ENCODE measurements around the gene BLNK.

BLNK gene

DNA sequence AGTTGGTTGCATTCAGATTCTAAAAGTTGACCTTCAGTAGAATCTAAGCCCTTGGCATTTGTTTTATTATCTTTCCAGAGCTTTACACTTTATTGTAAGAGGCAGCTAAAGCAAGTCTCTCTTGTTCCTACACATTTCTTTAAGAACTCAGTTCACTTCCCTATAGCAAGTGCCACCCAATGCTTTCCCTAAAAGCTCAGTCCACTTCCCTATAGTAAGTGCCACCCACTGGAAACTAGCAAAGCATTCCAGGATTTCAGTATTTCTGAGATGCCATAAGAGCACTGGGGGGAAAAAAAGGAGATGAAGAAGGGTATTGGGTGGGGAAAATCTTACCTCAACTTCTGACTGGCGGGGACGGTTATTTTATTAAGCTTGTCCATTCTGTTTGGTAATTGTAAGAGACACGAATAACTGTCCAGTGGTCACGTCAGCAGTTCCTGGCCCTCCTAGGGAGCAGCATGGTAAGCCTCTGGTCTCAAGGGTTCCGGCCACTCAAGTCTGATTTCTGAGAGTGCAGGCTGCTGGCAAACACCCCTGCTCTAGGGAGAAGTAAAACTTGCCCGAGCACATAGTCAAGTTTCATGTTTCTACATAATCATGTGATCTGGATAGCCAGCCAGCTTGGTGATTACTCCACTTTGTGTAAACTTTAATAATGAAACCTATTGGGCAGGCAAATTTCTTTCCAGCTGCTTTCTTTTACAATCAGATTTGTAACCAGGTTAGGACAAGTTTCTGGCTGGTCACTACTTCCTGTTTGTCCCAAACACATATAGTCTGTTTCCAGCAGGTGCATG is at the start of gene BLNK:
Gene BLNK, minus strand, starts transcription at position 554 of the 800 bp plus-strand sequence. Its CDS starts 171 bp downstream, at position 383.
- in situ Hi-C loops (cut with MboI; ENCODE audit: low sequenced_read_pairs) = no loop called here

DNA sequence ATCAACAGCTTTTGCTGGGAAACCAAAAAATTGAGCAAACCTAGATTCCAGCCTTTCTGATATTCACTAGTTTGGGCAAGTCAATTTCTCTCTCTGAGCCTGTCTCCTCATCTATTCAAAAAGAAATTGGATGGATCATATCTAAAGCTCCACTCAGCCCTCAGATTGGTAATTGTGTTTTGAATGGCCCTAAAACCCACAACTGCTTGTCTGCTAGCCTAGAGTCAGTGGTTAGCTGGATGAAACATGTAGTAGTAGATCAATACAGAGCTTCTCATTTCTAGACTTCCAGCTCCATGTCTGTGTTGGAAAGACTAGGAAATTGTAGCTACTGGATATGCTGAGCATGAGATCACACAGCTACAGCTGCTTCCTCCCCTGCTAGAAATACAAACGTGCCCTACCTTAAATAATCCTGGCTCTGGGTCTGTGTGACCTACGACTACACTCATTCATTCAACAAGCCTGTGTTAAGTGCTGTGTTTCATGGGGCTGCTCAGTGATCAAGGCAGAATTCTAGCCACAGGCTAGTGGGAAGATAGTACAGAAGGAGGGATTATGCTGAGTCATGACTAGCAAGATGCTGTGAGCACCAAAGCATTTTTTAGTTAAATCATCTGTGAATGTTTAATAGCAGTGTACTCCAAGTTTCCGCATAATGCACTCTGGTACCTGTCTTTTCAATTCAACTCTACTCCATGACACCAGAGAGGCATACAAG is 48.5 kb upstream of the BLNK start:
- in situ Hi-C loops (cut with MboI; ENCODE audit: low sequenced_read_pairs) = loop anchor here (25.0 kb wide), 1 partner anchor 283 kb away; the partner anchor contains the start of gene CCNJ

DNA sequence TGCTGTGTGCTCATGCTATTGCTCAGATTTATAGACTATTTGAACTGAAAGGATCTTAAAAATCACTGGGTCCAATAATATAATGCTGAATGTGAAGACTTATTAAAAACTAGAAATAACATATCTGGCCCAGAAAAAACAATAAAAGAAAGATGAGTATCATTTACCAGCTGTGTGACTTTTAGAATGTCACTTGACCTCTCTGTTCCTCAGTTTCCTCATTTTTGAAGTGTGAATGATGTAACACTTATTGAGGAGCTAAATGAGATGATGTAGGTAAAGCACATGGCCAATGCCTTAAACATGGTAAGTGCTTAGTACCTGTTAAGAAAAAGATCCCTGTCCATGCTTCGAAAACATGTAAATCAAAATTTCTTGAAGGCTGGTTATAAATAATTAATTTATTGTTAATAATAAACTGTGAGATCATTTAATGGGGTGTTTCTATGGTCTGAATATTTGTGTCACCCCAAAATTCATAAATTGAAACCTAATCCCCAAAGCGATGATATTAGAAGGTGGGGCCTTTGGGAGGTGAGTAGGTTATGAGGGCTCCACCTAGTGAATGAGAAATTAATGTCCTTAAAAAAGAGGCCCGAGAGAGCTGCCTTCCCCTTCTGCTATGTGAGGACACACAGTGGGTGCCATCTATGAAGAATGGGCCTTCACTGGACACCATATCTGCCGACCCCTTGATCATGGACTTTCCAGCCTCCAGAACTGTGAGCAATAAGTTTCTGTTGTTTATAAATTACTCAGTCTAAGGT is 45.9 kb upstream of the BLNK start:
- in situ Hi-C loops (cut with MboI; ENCODE audit: low sequenced_read_pairs) = loop anchor here (25.0 kb wide), 1 partner anchor 280 kb away; the partner anchor contains the start of gene CCNJ

DNA sequence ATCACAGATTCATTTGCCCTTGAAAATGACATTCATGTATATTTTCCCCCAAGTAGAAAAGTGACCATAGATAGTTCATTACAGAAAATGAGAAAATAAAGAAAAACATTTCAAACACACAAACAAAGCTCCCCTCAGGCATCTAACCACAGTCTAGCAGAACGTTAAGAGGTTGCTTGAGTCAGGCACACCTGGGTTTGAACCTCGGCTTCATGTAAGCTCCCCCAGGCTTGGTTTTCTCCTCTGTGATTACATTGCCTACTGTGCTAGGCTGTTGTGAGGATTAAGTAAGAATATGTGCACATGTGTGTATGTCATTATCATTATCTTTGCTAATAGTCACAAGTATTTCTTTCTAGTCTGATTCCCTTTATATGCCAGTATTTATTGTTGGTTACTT is 42.0 kb upstream of the BLNK start:
- in situ Hi-C loops (cut with MboI; ENCODE audit: low sequenced_read_pairs) = loop anchor here (25.0 kb wide), 1 partner anchor 276 kb away; the partner anchor contains the start of gene CCNJ

DNA sequence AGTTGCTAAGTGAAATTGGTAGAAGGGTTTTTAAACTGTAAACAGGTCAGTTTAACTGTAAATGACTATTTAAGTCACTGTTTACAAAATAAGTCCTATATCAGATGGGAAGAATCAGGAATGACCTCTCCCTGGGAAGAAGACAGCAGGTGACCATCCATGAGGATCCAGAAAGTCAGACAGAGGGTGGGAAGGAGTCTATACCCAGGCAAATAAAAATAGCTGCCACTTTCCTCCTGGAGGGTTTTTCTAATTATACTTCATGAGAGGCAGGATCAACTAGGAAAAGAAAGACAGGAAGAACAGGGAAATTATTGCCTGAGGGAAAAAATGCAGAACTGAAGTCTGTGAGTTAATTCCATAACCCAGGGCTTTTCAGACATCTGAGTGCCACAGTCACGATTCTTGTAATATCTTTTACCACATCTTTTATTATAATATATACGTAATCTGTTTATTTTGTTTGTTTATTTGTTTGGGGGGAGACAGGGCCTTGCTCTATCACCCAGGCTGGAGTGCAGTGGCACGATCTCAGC is 39.9 kb upstream of the BLNK start:
- in situ Hi-C loops (cut with MboI; ENCODE audit: low sequenced_read_pairs) = loop anchor here (25.0 kb wide), 1 partner anchor 274 kb away; the partner anchor contains the start of gene CCNJ

DNA sequence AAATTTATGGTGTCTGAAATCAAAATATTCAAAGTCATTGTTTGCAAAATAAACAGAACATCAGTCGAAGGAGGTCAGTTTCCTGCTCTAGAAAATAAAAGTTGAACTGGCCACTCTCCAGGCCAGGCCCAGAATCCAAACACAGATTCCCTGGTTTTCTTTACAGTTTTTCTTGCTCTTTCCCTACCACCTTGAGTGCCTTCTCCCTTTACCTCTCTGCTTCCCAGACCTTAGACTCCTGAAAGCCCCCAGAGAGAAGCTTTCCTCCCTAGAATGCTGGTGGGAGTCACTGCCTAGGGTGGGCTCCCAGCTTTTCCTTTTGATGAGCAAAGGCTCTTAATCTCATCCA is 38.9 kb upstream of the BLNK start:
- in situ Hi-C loops (cut with MboI; ENCODE audit: low sequenced_read_pairs) = loop anchor here (25.0 kb wide), 1 partner anchor 273 kb away; the partner anchor contains the start of gene CCNJ

DNA sequence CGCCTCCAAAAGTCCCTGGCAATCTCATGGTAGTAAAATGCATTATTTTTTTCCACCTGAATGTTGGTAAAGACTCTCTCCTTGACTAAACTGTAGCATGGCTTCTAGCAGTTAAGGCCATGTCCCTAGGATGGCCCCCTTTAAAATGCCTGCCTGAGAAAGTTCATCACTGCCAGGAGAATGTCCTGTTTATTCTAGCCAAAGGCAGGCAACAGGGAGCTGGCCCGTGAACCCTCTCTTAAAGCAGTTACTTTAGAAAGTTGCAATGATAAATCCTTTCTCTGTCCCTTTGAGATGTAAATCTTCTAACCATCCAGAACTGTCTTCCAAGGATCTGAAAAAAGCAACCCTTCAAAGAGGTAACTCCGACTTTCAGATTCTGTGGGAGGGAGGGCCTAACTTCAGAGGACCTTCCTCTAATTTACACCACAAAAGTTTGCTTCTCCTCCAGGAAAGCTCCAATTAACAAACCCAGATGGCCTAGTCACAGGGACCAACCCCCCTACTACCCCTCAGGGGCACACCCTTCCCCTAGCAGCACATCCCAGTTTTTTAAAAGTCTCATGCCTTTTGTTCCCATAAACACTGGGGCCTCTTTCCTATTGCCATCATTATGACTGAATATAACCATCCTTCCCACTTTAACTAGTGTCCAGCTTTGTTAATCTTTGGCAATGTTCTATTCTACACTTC is 38.4 kb upstream of the BLNK start:
- in situ Hi-C loops (cut with MboI; ENCODE audit: low sequenced_read_pairs) = loop anchor here (25.0 kb wide), 1 partner anchor 272 kb away; the partner anchor contains the start of gene CCNJ

DNA sequence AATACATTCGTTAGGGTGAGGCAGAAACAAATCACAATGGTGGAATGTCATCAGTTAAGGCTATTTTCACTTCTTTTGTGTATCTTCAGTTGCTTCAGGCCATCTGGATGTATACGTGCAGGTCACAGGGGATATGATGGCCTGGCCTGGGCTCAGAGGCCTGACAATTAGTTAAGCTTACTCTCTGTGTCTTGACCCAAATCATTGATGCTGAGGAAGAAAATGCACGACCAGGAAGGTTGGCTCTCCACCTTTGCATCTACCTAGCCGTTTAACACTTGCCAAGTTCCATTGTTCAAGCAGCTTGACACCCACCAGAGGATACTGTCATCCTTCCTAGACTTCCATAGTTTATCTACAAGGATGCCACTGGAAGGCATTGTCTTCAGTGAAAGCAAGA is 37.5 kb upstream of the BLNK start:
- in situ Hi-C loops (cut with MboI; ENCODE audit: low sequenced_read_pairs) = loop anchor here (25.0 kb wide), 1 partner anchor 272 kb away; the partner anchor contains the start of gene CCNJ

DNA sequence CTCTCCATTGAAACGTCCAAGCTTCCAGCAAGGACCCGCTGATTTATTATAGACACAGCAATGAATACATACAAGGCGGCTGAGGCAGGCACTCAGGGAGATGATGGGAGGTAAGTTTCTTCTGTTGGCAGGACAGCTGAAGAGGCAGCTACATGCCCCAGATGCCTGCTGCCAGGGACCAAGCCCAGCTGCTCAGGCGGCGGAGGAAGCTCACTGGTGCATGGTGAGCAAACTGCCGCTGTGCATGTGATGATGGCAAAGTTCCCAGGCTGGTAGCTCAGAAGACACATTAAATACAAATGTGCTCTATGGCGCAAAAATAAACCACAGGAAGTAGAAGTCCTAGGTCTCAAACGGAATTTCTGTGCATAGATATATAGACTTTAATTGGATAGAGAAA is 35.1 kb upstream of the BLNK start:
- in situ Hi-C loops (cut with MboI; ENCODE audit: low sequenced_read_pairs) = loop anchor here (25.0 kb wide), 1 partner anchor 269 kb away; the partner anchor contains the start of gene CCNJ

DNA sequence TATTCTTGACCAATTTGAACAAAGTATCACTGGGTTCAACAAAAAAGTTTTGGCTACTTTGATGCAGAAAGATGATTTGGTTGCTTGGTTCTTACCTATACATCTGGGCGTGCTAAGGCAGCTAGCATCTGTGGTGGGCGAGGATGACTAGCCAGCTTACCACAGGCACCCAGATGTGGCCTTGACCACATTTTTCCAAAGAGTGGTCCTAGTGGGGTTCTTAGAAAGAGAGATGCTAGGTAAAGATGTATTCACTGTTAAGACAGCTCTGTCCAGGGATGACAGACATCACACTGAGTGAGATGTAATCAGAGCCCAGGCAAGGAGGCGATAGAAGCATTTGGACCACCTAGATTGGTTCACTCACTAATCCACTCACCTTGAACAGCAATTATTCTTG is 33.6 kb upstream of the BLNK start:
- in situ Hi-C loops (cut with MboI; ENCODE audit: low sequenced_read_pairs) = loop anchor here (25.0 kb wide), 1 partner anchor 268 kb away; the partner anchor contains the start of gene CCNJ

DNA sequence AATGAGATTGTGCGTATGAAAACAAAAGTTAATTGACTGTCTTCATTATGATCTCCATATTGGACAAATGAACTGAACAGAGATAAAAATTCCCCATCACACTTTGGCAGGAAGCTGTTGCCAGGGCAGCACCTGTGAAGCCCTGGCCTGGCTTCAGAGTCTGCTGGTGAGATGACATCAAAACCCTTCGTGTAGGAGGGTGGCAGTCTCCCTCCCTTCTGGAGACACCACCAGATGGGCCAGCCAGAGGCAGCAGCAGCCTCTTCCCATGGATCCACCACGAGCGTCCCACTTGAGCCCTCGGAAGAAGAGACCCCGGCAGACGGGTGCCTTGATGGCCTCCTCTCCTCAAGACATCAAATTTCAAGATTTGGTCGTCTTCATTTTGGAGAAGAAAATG is 32.9 kb upstream of the BLNK start, which contains the start of gene DNTT:
Gene DNTT, plus strand, starts transcription at position 205 of the 400 bp plus-strand sequence. Its CDS starts 64 bp downstream, at position 269.
- in situ Hi-C loops (cut with MboI; ENCODE audit: low sequenced_read_pairs) = loop anchor here (25.0 kb wide), 1 partner anchor 267 kb away; the partner anchor contains the start of gene CCNJ

DNA sequence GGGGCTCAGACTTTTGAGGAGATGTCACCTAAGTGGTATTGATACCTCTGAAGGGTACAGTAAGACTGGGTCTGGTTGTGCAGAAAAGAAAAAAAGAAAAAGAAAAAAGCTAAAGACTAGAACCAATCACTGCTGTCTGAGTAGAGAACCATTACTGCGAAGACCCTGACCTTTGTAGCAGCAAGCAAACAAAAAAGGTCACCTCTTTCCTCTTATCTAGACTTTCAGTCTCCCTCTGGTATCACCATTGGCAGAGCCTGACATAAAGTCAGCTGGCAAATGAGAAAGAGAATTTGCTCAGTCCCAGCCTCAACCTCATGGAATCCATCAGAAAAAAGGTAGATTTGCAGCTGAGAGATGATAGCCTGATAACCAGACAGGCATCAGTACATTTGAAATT is 30.2 kb upstream of the BLNK start:
- in situ Hi-C loops (cut with MboI; ENCODE audit: low sequenced_read_pairs) = loop anchor here (25.0 kb wide), 1 partner anchor 264 kb away; the partner anchor contains the start of gene CCNJ

DNA sequence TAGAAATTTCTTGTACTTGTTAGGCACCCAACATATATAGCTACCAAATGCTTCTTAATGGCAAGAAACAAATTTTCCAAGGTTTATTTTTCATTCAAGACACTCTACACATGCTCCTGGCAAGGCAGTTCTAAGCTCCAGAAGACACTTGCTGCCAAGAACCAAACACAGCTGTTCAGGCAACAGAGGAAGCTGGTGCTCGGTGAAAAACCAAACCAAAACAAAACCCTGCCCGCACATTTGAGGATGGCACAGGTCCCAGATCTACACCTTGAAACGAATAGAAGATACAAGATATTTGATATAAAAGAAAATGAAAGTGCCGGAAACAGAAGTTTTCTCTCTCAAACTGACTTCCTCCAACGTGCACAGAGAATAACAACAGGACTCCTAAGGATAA is 28.0 kb upstream of the BLNK start:
- in situ Hi-C loops (cut with MboI; ENCODE audit: low sequenced_read_pairs) = no loop called here

DNA sequence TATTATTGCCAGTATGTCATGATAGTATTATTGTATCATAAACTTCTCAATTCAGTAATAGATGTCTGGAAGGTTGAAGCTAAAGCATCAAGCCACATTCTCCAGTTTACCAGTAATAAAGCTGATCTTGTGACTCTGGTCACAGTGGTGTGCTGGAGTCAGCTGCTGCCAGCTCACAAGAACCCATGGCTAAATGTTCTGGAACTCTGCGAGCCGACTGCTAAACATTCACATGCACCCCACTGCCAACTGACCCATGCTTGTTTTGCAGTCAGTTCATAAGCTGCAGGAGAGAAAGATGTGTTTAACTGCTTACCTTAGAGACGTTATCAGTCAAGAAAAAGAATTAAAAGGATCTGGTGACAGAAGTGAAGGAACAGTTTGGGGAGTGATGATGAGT is 27.0 kb upstream of the BLNK start:
- in situ Hi-C loops (cut with MboI; ENCODE audit: low sequenced_read_pairs) = no loop called here

DNA sequence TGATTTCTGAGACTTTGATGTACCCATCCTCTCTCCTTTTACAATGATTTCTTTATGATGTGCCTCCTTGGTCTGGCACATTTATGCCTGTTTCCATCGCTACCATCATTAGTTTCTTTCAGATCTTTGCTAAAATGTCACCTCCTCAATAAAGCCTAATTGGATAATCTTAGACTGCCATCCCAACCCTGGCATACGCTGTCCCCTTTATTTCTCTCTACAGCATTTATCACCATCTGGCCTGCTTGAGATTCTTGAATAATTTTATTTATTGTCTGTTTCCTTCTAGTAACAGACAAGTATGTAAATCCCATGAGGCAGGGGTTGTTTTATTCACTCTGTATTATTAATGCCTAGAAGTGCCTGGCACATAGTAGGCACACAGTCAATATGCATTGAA is 26.1 kb upstream of the BLNK start:
- in situ Hi-C loops (cut with MboI; ENCODE audit: low sequenced_read_pairs) = no loop called here

DNA sequence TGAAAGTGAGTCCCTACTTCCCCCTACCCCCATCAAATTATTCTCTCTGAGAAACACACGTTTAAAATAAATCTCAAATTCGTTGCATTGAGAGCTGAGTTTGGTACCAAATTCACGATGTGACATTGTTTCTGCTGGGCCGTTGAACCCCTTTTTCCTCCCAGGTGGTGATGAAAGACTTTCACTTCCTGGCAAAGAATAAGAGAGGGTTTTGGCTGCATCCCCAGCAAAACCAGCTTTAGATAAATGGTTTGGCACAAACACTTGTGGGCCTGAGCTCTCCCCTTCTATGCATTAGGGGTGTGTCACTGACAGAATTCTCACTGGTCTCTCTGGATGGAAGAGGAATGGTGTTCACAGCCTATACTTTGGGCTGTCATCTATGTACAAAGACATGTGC is 24.1 kb upstream of the BLNK start:
- in situ Hi-C loops (cut with MboI; ENCODE audit: low sequenced_read_pairs) = no loop called here

DNA sequence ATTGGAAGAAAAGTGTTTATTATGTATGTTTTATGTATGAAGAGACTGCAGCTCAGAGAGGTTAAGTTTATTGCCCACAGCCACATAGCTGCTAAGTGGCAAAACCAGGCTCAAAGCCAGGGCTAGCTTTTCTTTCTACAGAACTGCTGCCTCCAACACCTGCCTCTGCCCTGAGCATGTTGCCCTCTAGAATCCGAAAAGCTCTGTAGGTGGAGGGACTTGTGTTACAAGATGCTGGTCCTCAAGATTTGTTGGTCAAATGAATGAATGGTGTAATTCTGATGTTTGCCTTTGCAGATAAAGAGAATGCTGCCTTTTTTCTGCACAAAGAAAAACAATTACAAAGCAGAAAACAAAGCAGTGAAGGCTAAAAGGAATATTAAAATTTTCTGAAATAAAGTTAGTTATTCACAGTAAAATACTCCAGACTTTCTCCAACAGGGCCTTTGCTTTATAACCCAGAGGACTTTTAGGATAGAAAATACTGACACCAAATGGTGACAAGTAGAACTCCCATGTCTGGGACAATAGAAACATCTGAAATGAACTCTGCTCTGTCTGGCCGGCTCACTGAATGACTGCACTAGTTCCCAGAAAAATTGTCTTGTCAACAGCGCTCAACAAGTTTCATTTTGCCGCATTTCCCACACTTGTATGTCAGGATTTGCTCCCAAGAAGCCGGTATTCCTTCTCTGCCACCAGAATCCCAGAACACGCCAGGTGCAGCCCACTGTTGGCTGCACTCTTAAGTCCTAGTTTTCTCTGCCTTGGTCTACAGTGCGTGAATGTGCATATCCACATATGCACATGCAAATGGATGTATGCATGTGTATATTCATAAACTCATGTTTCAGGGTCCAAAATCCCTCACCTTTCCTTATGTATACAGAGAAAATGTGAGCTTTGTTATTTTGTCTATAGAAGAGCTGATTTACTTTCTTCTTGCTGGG is 21.9 kb upstream of the BLNK start:
- in situ Hi-C loops (cut with MboI; ENCODE audit: low sequenced_read_pairs) = no loop called here

DNA sequence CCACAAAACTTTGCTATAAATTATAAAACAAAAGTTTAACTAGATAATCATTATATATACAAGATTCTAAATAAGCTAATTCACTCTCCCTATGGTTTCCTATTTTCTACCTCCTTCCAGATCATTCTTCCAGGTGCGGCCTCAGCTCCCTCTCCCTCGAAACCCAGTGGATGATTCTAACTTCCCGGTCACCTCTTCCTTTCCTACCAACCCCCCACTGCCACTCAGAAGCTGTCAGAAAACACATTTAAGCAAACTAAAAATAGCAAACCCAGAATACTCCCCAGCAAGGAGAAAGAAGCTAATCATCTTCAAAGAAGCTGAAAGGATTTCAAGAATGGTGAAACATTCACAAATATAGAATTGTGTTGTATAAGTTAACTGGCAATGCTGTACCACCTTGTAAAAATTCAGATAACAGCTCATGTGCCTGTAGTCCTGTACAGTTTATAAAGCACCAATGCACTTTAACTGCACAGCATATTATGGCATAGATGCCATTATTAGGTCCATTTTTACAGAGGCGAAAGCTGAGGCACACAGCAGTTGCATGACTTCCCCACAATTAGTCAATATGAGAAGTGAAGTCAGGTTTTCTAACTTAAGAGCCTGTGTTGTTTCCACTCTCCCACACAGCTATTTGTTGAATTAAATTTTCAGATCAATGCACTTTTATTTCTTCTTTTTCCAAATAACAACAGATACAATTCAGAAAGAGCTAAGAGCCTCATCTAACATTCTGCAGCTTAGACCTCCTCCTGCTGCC is 19.2 kb upstream of the BLNK start:
- in situ Hi-C loops (cut with MboI; ENCODE audit: low sequenced_read_pairs) = no loop called here
